CD14-positive monocyte (primary cell): ENCODE results near the gene ELMO2. TPM values are rescaled to one million over a fixed set of nuclear protein-coding genes. Genes with fewer than 3 reads are reported as not detected.

ENCODE experiments used
- DNase-seq, 3 donors: peaks; one replicate each; pipeline ENCODE4 v3.0.0-alpha.2; 2011 to 2022
- H2AFZ ChIP-seq: 2 replicates; pipeline ENCODE4 v1.6.0; 2012; ENCODE audit warnings: mild to moderate bottlenecking, low read depth, low read length, inconsistent platforms; ENCODE audit not compliant: insufficient read depth, poor library complexity, severe bottlenecking
- H3K27ac ChIP-seq, 2 donors: 1 replicate in 1 of 2; 2 replicates in 1 of 2; pipeline ENCODE4 v1.5.1; 2012 to 2013; ENCODE audit warnings: low read length in 2 of 2, control low read depth in 1 of 2, inconsistent platforms in 1 of 2, low read depth in 1 of 2, mild to moderate bottlenecking in 1 of 2
- H3K27me3 ChIP-seq, 2 donors: one replicate each; pipeline versions ENCODE4 v1.6.0 to v1.6.1; 2011 to 2013; ENCODE audit warnings: low read length in 2 of 2; ENCODE audit not compliant: control insufficient read depth in 2 of 2, insufficient read depth in 2 of 2
- H3K36me3 ChIP-seq, 2 donors: replicated peaks in 1 of 2; 1 replicate in 1 of 2; 2 replicates in 1 of 2; pipeline versions ENCODE4 v1.5.1 to v1.6.1; 2012 to 2013; ENCODE audit warnings: low read length in 2 of 2, control low read depth in 1 of 2, inconsistent platforms in 1 of 2, mild to moderate bottlenecking in 1 of 2; ENCODE audit not compliant: insufficient read depth in 2 of 2, control insufficient read depth in 1 of 2
- H3K4me1 ChIP-seq, 2 donors: 1 replicate in 1 of 2; 2 replicates in 1 of 2; pipeline versions ENCODE4 v1.5.1 to v1.6.1; 2012 to 2013; ENCODE audit warnings: low read length in 2 of 2, control low read depth in 1 of 2, inconsistent platforms in 1 of 2, mild to moderate bottlenecking in 1 of 2, moderate library complexity in 1 of 2; ENCODE audit not compliant: insufficient read depth in 2 of 2, control insufficient read depth in 1 of 2
- H3K4me2 ChIP-seq: replicated peaks from 2 replicates; pipeline ENCODE3; 2012; ENCODE audit warnings: low read length, moderate library complexity, mild to moderate bottlenecking; ENCODE audit not compliant: poor library complexity, severe bottlenecking; ENCODE audit errors: extremely low read depth
- H3K4me3 ChIP-seq, 3 experiments: fragments of 200-600 bp in 1 of 3; sonication (generic) in 1 of 3; replicated peaks in 1 of 3; 1 replicate in 2 of 3; 2 replicates in 1 of 3; pipeline ENCODE4 v1.5.1; 2011 to 2013; ENCODE audit warnings: low read length in 3 of 3, mild to moderate bottlenecking in 3 of 3, control low read depth in 2 of 3, low read depth in 2 of 3, inconsistent platforms in 1 of 3, moderate library complexity in 1 of 3
- H3K79me2 ChIP-seq: 2 replicates; pipeline ENCODE4 v1.6.0; 2012; ENCODE audit warnings: mild to moderate bottlenecking, control low read depth, inconsistent platforms, low read length, moderate library complexity; ENCODE audit not compliant: insufficient read depth
- H3K9ac ChIP-seq: 2 replicates; pipeline ENCODE4 v1.6.0; 2017; ENCODE audit warnings: low read length, mild to moderate bottlenecking; ENCODE audit not compliant: insufficient read depth, poor library complexity, severe bottlenecking
- H3K9me3 ChIP-seq, 2 donors: replicated peaks in 1 of 2; 1 replicate in 1 of 2; 2 replicates in 1 of 2; pipeline versions ENCODE4 v1.5.1 to v1.6.1; 2012 to 2013; ENCODE audit warnings: low read length in 2 of 2, control low read depth in 1 of 2; ENCODE audit not compliant: control insufficient read depth in 1 of 2, insufficient read depth in 1 of 2
- H4K20me1 ChIP-seq: 2 replicates; pipeline ENCODE4 v1.6.0; 2012; ENCODE audit warnings: mild to moderate bottlenecking, low read length, control low read depth, moderate library complexity; ENCODE audit not compliant: insufficient read depth
- H3K27ac Mint-ChIP-seq, 7 donors: one replicate each; pipeline ENCODE4 v1.8.0; 2020; ENCODE audit warnings: mild to moderate bottlenecking in 7 of 7, mixed read lengths in 7 of 7, moderate library complexity in 6 of 7, inconsistent platforms in 2 of 7
- H3K27me3 Mint-ChIP-seq, 3 donors: one replicate each; pipeline ENCODE4 v1.8.0; 2021 to 2022; ENCODE audit warnings: low read depth in 3 of 3, mild to moderate bottlenecking in 3 of 3, mixed read lengths in 3 of 3, moderate library complexity in 3 of 3, inconsistent platforms in 1 of 3
- H3K36me3 Mint-ChIP-seq, 2 donors: one replicate each; pipeline ENCODE4 v1.8.0; 2020; ENCODE audit warnings: mixed read lengths in 2 of 2, inconsistent platforms in 1 of 2, mild to moderate bottlenecking in 1 of 2
- H3K4me1 Mint-ChIP-seq: one replicate; pipeline ENCODE4 v1.8.0; 2020; ENCODE audit warnings: mild to moderate bottlenecking, mixed read lengths
- H3K4me3 Mint-ChIP-seq, 2 donors: one replicate each; pipeline ENCODE4 v1.8.0; 2020; ENCODE audit warnings: mild to moderate bottlenecking in 2 of 2, mixed read lengths in 2 of 2, moderate library complexity in 1 of 2
- H3K9me3 Mint-ChIP-seq, 7 donors: one replicate each; pipeline ENCODE4 v1.8.0; 2020 to 2022; ENCODE audit warnings: mixed read lengths in 7 of 7, mild to moderate bottlenecking in 6 of 7, moderate library complexity in 6 of 7, inconsistent platforms in 2 of 7
- CTCF ChIP-seq: fragments of 200-600 bp; IDR thresholded peaks from one replicate; pipeline ENCODE4 v1.8.0; 2022; ENCODE audit warnings: antibody characterized with exemption, mild to moderate bottlenecking
- WGBS: methylation state at CpG from one replicate; pipeline ENCODE4 v1.1.5; 2013; ENCODE audit warnings: missing lambda C conversion rate; ENCODE audit not compliant: insufficient coverage; 5-methylcytosine and 5-hydroxymethylcytosine counted together
- intact Hi-C, 2 donors: fragments of 100-400 bp; cut with micrococcal nuclease; formaldehyde crosslinking; loops; one replicate each; pipeline versions ENCODE4 v1.15.0 to v1.15.1; 2023
- polyA plus RNA-seq, 3 donors: library from polyadenylated mRNA; depleted of rRNA in 1 of 3; unstranded in 2 of 3; stranded (reverse) in 1 of 3; fragments of 300-500 nt in 2 of 3; fragments of >200 nt in 1 of 3; fragmentation: Illumina TruSeq in 2 of 3; gene quantifications; 1 replicate in 2 of 3; 2 replicates in 1 of 3; pipeline ENCODE4 v1.2.3, GENCODE V29; 2012 to 2021

The ELMO2 gene
- polyA plus RNA-seq, 3 donors, result 35.3 to 53.1 (median 42.3) TPM

GRCh38 chr20:46339037-46339436 lies 67.4 kb downstream of the ELMO2 start:
- H4K20me1 ChIP-seq, result no peaks in the 10 kb centered on the region
- no peaks in the 10 kb centered on the region for H3K9me3 ChIP-seq
- no peak overlapping the region for H3K9ac ChIP-seq
- intact Hi-C loops, result no loop called here
- H2AFZ ChIP-seq, result no peak overlapping the region
- Mint-ChIP-seq H3K27ac (peak overlapping the region in 1 of 7 donors; percentile 47), H3K36me3 (no peaks in the 10 kb centered on the region), H3K4me3 (no peak overlapping the region), H3K4me1 (peaks cover 12% of the 10 kb centered on the region), H3K27me3 (peaks cover 28 to 43% (median 35%) of the 10 kb centered on the region in 3 donors), H3K9me3 (no peaks in the 10 kb centered on the region)
- WGBS, result 95% methylated on average over 6 of the region's 7 CpGs
- peaks cover 7 to 32% of the 10 kb centered on the region in 2 donors for H3K27me3 ChIP-seq
- peaks cover 8 to 11% of the 10 kb centered on the region in 2 donors for H3K4me1 ChIP-seq
- no peak for DNase-seq
- H3K4me3 ChIP-seq, result no peak overlapping the region
- no peak overlapping the region for H3K27ac ChIP-seq
- H3K36me3 ChIP-seq, result no peaks in the 10 kb centered on the region
- no peaks in the 10 kb centered on the region for H3K79me2 ChIP-seq
- no peak overlapping the region for H3K4me2 ChIP-seq
- no peak for TF ChIP-seq CTCF

GRCh38 chr20:46336735-46337134 lies 69.7 kb downstream of the ELMO2 start:
- Histone ChIP-seq H3K9ac (no peak overlapping the region), H3K36me3 (no peaks in the 10 kb centered on the region), H3K27me3 (peaks cover 0 to 11% of the 10 kb centered on the region in 2 donors), H3K4me2 (no peak overlapping the region), H3K27ac (no peak overlapping the region), H2AFZ (no peak overlapping the region), H4K20me1 (no peaks in the 10 kb centered on the region), H3K9me3 (no peaks in the 10 kb centered on the region), H3K4me3 (no peak overlapping the region), H3K79me2 (no peaks in the 10 kb centered on the region), H3K4me1 (no peaks in the 10 kb centered on the region)
- WGBS, result no CpG with 5 or more reads among the region's 3 CpGs
- Mint-ChIP-seq H3K36me3 (no peaks in the 10 kb centered on the region), H3K4me3 (no peak overlapping the region), H3K27ac (no peak overlapping the region), H3K27me3 (peaks cover 13 to 22% (median 18%) of the 10 kb centered on the region in 3 donors), H3K9me3 (no peaks in the 10 kb centered on the region), H3K4me1 (no peaks in the 10 kb centered on the region)
- intact Hi-C loops, result no loop called here
- DNase-seq, result no peak
- no peak for TF ChIP-seq CTCF
